SK-N-SH (cell line): ENCODE measurements around the gene SCAMP2.

ENCODE experiments used
- CTCF ChIP-seq: fragments of 200-600 bp; sonication (generic); IDR thresholded peaks from 2 replicates; pipeline ENCODE4 v1.6.1; 2017; ENCODE audit warnings: antibody characterized with exemption, mild to moderate bottlenecking, moderate library complexity
- FOXJ3 ChIP-seq: sonication (generic); formaldehyde crosslinking; IDR thresholded peaks from 2 replicates; pipeline ENCODE4 v1.5.1; 2020; ENCODE audit warnings: mild to moderate bottlenecking, missing genetic modification reagents
- IRF3 ChIP-seq: fragments of 150-350 bp; IDR thresholded peaks from 2 replicates; pipeline ENCODE4 v1.6.1; 2016; ENCODE audit warnings: mild to moderate bottlenecking, low read depth, low read length
- JUND ChIP-seq: IDR thresholded peaks from 2 replicates; pipeline ENCODE4 v1.4.0; 2012
- MAX ChIP-seq: IDR thresholded peaks from 2 replicates; pipeline ENCODE4 v1.4.0; 2012; ENCODE audit warnings: low read depth
- NFIC ChIP-seq: IDR thresholded peaks from 2 replicates; pipeline ENCODE4 v1.4.0; 2012; ENCODE audit warnings: borderline replicate concordance
- POLR2AphosphoS5 ChIP-seq: IDR thresholded peaks from 2 replicates; pipeline ENCODE4 v1.6.1; 2012; ENCODE audit warnings: low read depth, low read length
- RAD21 ChIP-seq: IDR thresholded peaks from 2 replicates; pipeline ENCODE4 v1.6.1; 2012; ENCODE audit warnings: mild to moderate bottlenecking, low read length
- RFX5 ChIP-seq: IDR thresholded peaks from 2 replicates; pipeline ENCODE4 v1.6.1; 2012; ENCODE audit warnings: mild to moderate bottlenecking, improper control_type of control experiment, low read length
- SMC3 ChIP-seq: IDR thresholded peaks from 2 replicates; pipeline ENCODE4 v1.6.1; 2012; ENCODE audit warnings: low read depth, low read length, improper control_type of control experiment

- TF ChIP-seq CTCF (no peak), RFX5 (no peak), SMC3 (no peak), IRF3 (no peak), JUND (no peak), POLR2AphosphoS5 (no peak), FOXJ3 (no peak), RAD21 (no peak), MAX (no peak), NFIC (no peak)
These were observed 47.3 kb downstream of the SCAMP2 start for GRCh38 chr15:74825866-74826265.
